Activated gamma-delta T cell treated with anti-CD3 and anti-CD28 coated beads, Interleukin-2, amount 50 U/mL, for 16 hours (primary cell): ENCODE results near the gene KPNA1.
A peak's percentile ranks its signal among the peaks of the same experiment; 100 is the strongest.
"Not testable (repeated sequence)": the region's sequence is repeated elsewhere in the genome, so short reads cannot be mapped to it uniquely, and the experiment has no call there.

Experiments
- DNase-seq: peaks from one replicate; pipeline ENCODE4 v3.0.0-alpha.2; 2020; ENCODE audit warnings: low read depth

Gene KPNA1

DNA sequence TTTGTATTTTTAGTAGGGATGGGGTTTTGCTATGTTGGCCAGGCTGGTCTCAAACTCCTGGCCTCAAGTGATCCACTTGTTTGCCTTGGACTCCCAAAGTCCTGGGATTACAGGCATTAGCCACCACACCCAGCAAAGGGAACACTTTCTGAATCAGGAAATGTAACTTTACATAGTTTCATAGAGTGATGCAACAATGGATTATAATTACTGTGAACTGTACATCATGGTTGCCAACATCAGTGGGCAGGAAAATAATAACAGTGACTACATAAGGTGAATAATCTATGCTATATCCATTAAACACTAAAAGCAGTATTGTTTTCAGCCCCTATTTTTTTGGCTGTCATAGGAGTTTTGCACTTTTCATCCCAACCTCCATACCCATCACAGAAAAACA lies 5.0 kb upstream of the KPNA1 start:
- no peak for DNase-seq

DNA sequence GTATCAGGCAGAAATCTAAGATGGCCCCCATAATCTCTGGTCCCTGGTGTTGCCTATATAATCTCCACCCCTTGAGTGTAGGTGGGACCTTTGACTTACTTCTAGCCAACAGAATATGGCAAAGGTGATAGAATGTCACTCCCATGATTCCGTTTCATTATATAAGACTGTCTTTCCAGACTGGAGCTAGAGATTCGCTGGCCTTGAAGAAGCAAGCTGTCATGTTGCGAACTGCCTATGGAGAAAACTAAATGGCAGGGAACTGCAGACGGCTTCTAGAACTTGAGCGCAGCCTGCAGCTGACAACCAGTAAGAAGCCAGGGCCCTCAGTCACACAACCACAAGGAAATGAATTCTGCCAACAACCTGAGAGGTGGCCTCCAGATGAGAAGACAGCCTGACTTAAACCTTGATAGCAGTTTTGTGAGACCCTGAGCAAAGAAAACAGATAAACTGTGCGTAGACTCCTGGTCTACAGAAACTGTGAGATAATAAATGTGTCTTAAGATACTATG lies 2.2 kb upstream of the KPNA1 start:
- DNase-seq, result no peak

DNA sequence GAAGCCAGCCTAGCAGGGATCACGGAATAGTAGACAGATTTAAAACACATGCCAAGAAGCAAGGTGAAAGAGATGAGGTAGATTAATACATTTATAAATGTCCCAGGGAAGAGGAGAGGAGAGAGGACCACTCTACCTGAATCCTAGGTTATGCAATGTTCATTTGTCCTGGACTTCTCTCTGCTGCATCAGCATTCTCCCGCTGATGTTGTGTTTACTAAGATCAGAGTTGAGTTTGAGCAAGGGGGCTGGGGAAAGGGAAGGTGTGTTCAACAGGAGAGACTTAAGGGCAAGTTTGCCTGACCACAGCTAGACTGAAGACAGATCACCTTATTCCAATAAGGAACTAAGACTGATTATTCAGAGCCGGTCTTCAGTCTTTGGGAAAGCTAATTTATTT lies 1.1 kb upstream of the KPNA1 start:
- DNase-seq, result no peak

DNA sequence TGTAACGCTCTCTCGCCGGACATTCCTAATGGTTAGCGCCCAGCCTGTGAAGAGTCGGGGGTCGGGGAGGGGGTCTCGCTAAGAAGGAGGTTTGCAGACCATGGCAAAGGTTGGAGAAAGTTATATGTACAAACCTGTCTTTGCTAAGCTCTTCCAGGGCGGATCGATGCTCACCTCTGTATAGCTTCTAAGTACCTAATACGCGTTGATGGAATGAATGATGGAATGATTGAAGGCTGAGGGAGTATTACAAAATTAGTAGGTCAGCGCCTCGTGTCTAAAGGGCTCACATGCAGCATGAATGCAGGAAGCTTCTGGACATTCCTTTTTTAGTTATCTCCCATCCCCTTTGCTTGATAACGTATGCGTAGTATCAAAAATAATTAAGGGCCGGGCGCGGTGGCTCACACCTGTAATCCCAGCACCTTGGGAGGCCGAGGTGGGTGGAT lies 305 bp upstream of the KPNA1 start:
- no peak for DNase-seq

DNA sequence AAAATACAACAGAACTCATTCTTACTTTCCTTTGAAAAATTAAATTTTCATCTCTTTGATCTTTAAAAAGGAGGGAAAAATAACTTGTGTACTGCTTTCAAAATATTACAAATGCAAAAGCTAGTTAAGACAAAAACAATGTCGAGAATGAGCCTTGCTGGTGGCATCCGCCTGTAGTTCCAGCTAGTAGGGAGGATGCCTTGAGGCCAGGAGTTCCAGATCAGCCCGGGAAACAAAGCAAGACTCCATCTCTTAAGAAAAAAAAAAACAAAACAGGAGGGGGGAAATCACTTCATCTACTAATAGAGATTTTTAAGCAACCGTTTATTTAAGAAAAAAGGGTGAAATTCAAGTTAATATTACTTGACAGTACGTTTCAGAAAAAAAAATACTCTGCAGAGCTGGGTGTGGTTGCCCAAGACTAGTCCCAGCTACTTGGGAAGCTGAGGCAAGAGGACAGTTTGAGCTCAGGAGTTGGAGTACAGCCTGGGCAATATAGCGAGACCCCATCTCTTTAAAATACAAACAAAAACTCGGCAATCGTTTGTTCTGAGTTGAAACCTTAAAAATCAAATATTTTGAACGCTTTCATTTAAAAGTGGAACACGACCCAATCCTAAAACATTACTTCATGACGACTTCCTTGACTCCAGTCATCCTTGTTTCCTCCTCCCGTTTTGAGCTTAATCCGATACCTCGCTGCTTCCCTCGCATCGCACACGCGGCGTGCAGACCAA lies 1.2 kb downstream of the KPNA1 start:
- DNase-seq, result no peak

DNA sequence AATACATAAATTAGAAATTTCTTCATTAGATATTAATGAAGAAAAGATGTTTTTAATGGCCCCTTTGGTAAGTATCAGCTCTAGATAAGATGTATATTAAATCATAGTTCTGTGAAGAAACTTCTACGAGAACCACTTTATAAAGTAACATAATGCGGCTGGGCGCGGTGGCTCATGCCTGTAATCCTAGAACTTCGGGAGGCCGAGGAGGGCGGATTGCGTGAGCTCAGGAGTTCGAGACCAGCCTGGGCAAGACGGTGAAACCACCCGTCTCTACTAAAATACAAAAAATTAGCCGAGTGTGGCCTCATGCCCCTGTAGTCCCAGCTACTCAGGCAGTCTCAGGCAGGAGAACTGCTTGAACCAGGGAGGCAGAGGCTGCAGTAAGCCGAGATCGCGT lies 2.5 kb downstream of the KPNA1 start:
- no peak for DNase-seq

DNA sequence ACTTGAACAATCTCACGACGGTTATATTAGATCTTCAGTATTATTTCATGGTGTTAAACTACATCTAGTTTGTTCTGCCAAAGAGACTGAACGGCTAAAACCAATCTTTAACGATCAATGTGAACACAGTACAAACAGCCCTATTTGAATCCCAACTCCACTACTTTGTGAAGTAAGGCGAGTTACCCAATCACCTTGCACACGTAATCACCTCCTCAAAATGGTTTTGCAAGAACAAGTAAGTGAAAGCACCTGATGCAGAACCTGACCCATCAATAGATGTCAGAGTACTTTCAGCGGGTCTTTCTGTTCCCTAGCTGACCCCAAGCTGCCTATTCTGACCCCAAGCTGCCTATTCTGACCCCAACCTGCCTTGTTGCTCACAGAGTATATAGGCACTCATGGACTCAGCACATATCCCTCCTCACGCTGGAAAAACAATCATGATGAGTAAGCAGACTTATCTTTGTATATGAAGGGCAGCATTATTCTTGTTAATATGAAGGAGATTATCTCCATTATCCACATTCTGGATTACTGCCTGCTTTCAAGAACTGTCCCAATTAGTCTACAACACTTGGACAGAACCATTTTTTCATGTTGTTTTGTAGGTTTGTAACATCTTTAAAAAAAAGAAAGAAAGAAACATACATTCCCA lies 3.7 kb downstream of the KPNA1 start:
- no peak for DNase-seq

DNA sequence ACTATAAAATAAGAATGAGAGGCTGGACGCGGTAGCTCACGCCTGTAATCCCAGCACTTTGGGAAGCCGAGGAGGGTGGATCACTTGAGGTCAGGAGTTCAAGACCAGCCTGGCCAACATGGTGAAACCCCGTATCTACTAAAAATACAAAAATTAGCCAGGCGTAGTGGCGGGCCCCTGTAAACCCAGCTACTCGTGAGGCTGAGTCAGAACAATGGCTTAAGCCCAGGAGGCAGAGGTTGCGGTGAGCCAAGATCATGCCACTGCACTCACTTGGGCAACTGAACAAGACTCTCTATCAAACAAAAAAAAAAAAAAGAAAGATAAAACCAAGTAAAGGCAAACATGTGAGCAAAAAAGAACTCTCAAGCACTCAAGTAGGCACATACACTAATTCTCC lies 5.8 kb downstream of the KPNA1 start:
- DNase-seq, result not testable (repeated sequence)

DNA sequence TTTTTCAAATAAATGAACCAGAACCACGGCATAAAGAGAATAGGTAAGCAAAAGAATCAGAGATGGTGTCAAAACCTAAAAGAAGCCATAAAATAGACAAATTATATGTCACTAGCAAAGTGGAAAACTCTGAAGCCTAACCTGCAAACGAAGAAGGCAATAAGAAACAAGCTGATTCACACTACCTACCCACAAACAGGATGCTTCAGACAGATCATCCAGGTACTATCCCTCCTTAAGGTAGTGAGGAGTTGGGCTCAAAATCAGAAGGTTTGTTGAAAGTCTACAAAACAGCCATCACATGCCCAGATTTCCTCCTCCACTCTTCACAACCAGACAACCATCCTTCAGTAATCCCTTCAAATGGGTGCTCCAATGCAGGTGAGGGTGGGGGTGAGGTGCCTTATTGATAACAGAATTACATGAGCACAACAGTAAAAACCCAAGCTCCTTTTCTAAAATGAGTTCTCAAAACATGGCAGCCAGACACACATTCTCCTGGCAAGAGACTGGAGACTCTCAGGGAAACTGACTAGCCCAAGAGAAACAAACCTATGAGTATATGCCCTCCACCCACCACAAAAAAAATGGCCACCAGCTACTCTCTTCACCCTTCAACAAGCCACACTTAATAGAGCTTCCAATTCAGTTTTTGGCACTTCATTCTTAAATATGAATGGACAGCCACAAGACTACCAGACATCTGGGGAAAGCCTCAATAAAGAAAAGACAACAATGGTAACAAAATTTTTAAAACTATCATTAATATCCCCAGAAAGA lies 6.4 kb downstream of the KPNA1 start:
- no peak for DNase-seq

DNA sequence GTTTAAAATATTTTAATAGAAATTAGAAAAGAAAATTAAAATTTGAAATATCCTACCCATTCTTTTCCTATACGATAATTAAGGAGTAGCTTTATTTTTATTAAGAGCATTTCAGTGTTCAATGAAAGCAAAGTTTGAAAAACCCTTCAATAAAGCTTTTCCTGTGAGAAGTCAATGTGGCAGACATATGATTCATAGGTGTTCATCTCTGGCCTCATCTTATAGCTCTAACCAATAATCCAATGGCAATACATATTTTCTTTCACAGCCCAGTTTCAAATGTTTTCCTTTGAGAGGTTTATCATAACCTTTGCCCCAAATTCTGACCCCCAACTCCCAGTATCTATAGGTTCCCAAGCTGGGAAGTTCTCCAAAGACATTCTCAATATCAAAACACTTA lies 8.3 kb downstream of the KPNA1 start:
- no peak for DNase-seq

DNA sequence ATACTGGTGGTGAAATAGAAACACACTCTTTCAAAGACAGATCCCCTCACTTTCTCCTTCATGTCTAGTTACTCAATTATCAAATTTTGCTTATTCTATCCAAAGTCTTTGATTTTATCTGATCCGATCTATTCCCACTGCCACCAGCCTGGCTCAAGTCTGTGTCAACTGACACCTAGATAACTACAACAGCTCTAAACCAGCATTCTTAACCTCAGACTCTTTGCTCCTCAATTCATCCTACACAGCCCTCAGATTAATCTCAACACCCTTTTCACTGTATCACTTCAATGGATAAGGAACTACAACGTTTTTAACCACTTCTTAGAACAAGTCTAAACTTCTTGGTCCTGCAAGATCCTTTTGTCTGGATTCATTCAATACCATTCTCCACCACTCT lies 9.1 kb downstream of the KPNA1 start:
- no peak for DNase-seq

DNA sequence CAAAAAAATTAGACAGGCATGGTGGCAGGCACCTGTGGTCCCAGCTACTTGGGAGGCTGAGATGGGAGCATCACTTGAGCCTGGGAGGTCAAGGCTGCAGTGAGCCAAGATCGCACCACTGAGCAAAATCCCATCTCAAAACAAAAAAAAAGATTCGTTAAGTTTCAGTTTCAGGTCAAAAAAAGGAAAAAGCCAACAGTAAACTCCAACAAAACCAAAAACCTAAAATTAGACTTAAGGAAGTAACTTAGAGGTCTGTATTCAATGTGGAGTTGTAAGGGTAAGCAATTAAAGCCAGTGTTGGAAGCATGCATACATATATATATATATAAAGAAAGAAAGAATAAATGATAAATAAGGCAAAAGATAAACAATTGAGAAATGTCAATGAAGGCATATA lies 11.8 kb downstream of the KPNA1 start:
- no peak for DNase-seq

DNA sequence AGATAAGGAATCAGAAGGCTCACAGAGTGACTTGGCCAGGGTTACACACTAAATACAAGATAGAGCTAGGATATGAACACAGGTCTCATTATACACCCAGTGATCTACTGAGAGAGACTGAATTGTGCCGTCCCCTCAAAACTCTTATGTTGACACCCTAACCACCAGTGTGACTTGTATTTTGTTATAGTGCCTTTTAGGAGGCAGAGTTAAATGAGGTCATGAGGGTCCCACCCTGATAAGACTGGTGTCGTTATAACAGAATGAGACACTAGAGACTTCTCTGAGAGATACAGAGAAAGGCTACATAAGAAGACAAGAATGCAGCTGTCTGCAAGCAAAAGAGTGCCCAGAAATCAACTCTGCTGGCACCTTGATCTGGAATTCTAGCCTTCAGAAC lies 12.6 kb downstream of the KPNA1 start:
- DNase-seq, result no peak

DNA sequence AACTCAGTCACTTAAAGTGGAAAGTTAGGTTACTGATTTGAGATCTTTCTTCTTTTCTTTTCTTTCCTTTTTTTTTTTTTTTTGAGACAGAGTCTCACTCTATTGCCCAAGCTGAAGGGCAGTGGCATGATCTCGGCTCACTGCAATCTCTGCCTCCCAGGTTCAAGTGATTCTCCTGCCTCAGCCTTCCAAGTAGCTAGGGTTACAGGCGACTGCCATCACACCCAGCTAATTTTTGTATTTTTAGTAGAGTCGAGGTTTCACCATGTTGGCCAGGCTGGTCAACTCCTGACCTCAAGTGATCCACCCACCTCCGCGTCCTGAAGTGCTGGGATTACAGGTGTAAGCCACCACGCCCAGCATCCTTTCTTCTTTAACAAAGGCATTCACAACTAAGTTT lies 13.8 kb downstream of the KPNA1 start:
- DNase-seq, result not testable (repeated sequence)

DNA sequence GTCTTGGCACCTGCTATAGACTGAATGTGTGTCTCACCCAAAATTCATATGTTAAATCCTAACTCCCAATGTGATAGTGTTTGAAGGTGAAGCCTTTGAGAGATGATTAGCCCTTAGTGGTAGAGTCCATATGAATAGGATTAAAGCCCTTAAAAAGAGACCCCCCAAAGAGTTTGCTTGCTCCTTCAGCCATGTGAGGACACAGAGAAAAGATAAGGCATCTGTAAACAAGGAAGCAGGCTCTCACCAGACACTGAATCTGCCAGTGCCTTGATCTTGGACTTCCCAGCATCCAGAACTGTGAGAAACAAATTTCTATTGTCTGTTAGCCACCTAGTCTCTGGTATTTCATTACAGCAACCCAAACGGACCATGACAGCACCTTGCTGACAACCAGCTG lies 16.6 kb downstream of the KPNA1 start:
- DNase-seq, result no peak

DNA sequence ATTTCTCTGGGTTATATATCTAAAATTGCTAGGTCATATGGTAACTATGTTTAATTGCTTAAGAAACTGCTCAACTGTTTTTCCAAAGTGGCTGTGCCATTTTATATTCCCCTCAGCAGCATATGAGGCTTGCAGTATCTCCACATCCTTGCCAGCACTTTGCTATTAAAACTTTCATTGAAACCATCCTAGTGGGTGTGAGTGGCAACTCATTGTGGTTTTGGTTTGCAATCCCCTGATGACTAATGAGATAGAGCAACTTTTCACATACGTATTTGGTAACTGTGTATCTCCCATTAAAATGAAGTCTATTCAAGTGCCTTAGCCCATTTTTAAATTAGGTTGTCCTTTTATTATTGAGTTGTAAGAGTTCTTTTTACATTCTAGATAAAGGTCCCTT lies 17.3 kb downstream of the KPNA1 start:
- DNase-seq, result peak; percentile 25

DNA sequence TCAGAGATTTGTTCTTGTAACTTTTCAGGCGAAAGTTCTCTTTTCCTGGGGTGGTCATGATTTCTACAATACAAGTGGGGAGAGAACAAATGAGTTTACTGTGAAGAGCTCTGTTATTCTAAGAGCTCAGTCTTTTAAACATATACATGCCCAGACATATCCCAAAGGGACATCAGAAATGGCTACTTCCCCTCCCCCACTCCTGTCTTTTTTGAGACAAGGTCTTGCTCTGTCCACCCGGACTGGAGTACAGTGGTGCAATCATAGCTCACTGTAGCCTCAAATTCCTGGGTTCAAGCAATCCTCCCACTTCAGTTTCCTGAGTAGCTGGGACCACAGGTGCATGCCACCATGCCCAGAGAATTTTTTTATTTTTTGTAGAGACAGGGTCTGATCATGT lies 18.2 kb downstream of the KPNA1 start:
- no peak for DNase-seq

DNA sequence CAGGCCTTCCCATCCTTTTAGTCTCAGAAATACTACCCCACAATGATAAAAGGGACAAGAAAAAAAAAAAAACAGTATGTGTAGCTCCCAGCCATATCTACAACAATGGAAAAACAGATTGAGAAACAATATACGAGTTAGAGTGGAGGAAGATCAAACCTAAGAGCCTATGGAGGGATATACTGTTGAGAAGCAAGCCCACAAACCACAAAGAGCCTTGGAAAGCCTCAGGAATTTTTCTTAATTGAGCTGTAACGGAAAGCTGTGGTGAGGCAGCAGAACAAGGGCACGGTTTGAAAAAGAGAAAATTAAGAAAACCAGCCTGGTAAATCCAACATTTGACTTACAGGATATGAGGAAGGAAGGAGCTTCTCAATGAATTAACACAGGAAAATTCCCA lies 21.4 kb downstream of the KPNA1 start:
- DNase-seq, result no peak

DNA sequence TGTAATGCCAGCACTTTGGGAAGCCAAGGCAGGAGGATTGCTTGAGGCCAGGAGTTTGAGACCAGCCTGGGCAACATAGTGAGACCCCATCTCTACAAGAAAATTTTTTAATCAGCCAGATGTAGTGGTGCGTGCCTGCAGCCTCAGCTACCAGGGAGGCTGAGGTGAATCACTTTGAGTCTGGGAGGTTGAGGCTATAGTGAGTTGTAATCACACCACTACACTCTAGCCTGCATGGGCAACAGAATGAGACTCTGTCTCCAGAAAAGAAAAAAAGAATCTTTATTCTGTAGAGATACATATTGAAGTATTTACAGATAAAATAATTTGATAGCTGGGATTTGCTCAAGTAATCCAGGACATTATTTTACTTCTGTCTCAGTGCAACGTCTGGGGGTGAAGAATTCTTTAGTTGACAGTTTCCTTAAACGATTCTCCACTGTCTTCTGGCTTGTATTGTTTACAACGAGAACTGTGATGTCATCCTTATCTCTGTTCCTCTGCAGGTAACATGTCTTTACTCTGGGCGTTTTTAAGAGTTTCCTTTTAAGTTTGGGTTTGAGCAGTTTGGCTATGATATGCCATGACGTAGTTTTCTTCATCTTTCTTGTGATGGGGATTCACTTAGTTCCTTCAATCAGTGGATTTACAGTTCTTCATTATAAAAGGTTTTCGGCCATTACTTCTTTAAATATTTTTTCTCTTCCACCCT lies 26.3 kb downstream of the KPNA1 start:
- no peak for DNase-seq

DNA sequence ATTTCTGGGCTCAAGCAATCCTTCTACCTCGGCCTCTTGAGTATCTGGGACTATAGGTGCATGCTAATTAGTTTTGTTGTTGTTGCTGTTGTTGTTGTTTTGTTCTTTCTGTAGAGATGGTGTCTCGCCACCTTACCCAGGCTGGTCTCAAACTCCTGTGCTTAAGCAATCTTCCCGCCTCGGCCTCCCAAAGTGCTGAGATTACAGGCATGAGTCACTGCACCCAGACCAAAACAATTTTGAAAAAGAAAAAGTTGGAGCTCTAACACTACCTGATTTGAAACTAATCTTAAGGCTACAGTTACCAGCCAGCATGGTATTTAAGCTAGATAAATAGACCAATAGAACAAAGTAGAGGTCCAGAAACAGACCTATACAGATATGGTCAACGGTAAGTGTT lies 29.8 kb downstream of the KPNA1 start:
- DNase-seq, result no peak

DNA sequence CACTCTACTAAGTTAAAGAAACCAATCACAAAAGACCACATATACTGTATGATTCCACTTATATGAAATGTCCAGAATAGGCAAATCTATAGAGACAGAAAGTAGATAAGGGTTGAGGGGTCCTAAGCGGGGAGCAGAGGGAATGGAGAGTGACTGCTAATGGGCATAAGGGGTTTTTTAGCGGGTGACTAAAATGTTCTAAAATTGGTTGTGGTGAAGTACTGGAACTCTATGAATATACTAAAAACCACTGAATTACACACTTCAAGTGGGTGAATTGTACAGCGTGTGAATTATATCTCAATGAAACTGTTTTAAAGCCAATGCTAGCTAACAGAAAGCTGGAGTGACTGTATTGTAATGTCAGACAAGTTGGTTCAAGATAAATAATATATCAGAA lies 33.3 kb downstream of the KPNA1 start:
- DNase-seq, result no peak

DNA sequence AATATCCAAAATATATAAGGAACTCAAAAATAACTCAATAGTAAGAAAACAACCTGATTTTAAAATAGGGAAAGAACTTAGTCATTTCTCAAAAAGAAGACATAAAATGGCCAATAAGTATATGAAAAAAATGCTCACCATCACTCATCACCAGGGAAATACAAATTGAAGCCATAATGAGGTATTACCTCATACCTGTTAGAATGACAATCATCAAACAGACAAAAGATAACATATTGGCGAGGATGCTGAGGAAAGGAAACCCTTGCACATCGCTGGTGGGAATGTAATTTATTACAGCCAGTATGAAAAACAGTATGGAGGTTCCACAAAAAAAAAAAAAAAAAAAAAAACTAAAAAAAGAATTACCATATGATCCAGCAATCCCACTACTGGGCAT lies 38.2 kb downstream of the KPNA1 start:
- DNase-seq, result no peak
